ENCODE data around the gene DUSP9. TPM values are rescaled to one million over a fixed set of nuclear protein-coding genes. Genes with fewer than 3 reads are reported as not detected.
"Not testable (repeated sequence)": the region's sequence is repeated elsewhere in the genome, so short reads cannot be mapped to it uniquely, and the experiment has no call there.

The DUSP9 gene
- total RNA-seq, 4 donors from 2014 or later, result not detected

DNA sequence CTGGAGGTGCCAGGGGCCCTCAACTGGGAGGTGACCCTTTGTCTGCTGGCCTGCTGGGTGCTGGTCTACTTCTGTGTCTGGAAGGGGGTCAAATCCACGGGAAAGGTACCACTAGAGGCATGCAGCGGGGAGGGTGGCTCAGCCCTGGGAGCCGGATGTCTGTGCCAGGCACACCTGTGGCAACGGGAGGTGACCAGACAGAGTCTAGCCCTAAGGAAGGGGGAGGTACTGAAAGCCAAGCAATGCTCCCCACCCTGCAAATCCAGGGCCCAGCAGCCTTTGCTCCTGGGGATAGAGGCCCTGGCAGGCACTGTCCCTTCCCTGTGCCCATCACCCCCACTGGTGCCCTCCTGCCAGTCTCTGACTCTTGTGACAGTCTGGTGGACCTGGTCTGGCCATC lies 45.0 kb downstream of the DUSP9 start:
- H3K36me3 ChIP-seq, result peaks cover 0 to 9% of the 10 kb centered on the region in 2 donors
- in situ Hi-C loops (cut with MboI; ENCODE audit: low sequenced_read_pairs in 4 of 4), result no loop called here
- peaks cover 0 to 50% of the 10 kb centered on the region in 2 donors for H3K4me1 ChIP-seq
- intact Hi-C loops (cut with DNase I; ENCODE audit: low total_unique reads), result no loop called here
- peak in 1 of 2 donors; percentile 25 for DNase-seq
- H3K27me3 ChIP-seq, result no peaks in the 10 kb centered on the region
- ATAC-seq, result no peak
- no peak overlapping the region for H3K4me3 ChIP-seq
- TF ChIP-seq, protein P1, sequence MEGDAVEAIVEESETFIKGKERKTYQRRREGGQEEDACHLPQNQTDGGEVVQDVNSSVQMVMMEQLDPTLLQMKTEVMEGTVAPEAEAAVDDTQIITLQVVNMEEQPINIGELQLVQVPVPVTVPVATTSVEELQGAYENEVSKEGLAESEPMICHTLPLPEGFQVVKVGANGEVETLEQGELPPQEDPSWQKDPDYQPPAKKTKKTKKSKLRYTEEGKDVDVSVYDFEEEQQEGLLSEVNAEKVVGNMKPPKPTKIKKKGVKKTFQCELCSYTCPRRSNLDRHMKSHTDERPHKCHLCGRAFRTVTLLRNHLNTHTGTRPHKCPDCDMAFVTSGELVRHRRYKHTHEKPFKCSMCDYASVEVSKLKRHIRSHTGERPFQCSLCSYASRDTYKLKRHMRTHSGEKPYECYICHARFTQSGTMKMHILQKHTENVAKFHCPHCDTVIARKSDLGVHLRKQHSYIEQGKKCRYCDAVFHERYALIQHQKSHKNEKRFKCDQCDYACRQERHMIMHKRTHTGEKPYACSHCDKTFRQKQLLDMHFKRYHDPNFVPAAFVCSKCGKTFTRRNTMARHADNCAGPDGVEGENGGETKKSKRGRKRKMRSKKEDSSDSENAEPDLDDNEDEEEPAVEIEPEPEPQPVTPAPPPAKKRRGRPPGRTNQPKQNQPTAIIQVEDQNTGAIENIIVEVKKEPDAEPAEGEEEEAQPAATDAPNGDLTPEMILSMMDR (IDR thresholded peaks at IDR 0.05 in 4 of 5, conservative IDR thresholded peaks at IDR 0.05 in 1 of 5), result no peak
- TF ChIP-seq POLR2A (IDR thresholded peaks at IDR 0.05), result no peak
- peak overlapping the region; percentile 85 to 91 (median 90) for H3K27ac ChIP-seq
- no peaks in the 10 kb centered on the region for H3K9me3 ChIP-seq

DNA sequence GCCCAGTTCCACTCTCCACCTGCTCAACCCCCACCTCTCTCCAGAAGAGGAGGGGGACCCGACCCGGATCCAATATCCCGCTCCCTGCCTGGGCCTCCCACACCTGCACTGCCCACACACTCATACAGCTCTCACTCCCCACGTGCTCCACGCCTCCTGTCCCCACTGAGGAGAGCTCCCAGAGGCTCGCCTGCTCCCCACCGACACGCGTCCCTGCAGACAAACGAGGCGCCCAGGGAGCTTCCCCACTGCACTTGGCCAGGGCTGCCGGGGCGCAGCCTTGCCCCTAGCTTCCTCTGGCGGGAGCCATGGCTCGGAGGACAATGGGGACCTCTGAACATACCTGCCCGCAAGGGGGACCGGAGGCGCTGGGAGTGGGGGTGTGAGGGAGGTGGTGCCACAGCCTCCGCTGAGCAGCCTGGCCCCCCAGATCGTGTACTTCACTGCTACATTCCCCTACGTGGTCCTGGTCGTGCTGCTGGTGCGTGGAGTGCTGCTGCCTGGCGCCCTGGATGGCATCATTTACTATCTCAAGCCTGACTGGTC lies 45.7 kb downstream of the DUSP9 start:
- peak overlapping the region; percentile 85 to 91 (median 90) for H3K27ac ChIP-seq

GRCh38 chrX:153693216-153694086 lies 46.4 kb downstream of the DUSP9 start:
- H3K27ac ChIP-seq, result peak overlapping the region; percentile 85 to 91 (median 90)
- DNase-seq (peak in 1 of 2 donors; percentile 11), ATAC-seq (no peak)
- intact Hi-C loops (cut with DNase I; ENCODE audit: low total_unique reads), result no loop called here
- TF ChIP-seq, protein P1 (IDR thresholded peaks at IDR 0.05 in 4 of 5, conservative IDR thresholded peaks at IDR 0.05 in 1 of 5), result no peak
- TF ChIP-seq POLR2A (IDR thresholded peaks at IDR 0.05), result no peak
- no peak overlapping the region for H3K4me3 ChIP-seq
- in situ Hi-C loops (cut with MboI; ENCODE audit: low sequenced_read_pairs in 4 of 4), result no loop called here
- peaks cover 0 to 9% of the 10 kb centered on the region in 2 donors for H3K36me3 ChIP-seq
- H3K4me1 ChIP-seq, result peaks cover 0 to 48% of the 10 kb centered on the region in 2 donors
- no peaks in the 10 kb centered on the region for H3K9me3 ChIP-seq
- no peaks in the 10 kb centered on the region for H3K27me3 ChIP-seq

More for the DNA sequence above, 45.7 kb downstream of the DUSP9 start:
- no peak overlapping the region for H3K4me3 ChIP-seq
- no peaks in the 10 kb centered on the region for H3K27me3 ChIP-seq
- in situ Hi-C loops (cut with MboI; ENCODE audit: low sequenced_read_pairs in 4 of 4) (no loop called here), intact Hi-C loops (cut with DNase I; ENCODE audit: low total_unique reads) (no loop called here)
- no peaks in the 10 kb centered on the region for H3K9me3 ChIP-seq
- TF ChIP-seq, protein P1 (IDR thresholded peaks at IDR 0.05 in 4 of 5, conservative IDR thresholded peaks at IDR 0.05 in 1 of 5), result no peak
- TF ChIP-seq POLR2A (IDR thresholded peaks at IDR 0.05), result no peak
- ATAC-seq, result no peak
- DNase-seq, result peak in 1 of 2 donors; percentile 52
- H3K36me3 ChIP-seq, result peaks cover 0 to 9% of the 10 kb centered on the region in 2 donors
- peaks cover 0 to 46% of the 10 kb centered on the region in 2 donors for H3K4me1 ChIP-seq

DNA sequence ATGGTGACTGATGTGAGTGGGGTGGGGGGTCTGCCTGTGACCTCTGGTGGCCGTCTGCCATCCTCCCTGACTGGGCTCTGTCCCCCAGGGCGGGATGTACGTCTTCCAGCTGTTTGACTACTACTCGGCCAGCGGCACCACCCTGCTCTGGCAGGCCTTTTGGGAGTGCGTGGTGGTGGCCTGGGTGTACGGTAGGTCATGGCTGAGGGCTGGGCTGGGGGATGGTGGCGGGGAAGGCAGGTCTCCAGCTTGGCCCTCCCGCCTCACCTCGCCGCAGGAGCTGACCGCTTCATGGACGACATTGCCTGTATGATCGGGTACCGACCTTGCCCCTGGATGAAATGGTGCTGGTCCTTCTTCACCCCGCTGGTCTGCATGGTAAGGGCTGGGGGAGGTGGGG lies 47.3 kb downstream of the DUSP9 start:
- in situ Hi-C loops (cut with MboI; ENCODE audit: low sequenced_read_pairs in 4 of 4); intact Hi-C loops (cut with DNase I; ENCODE audit: low total_unique reads); H3K27me3 ChIP-seq; DNase-seq; H3K36me3 ChIP-seq; ATAC-seq; H3K9me3 ChIP-seq; H3K4me3 ChIP-seq: not testable (repeated sequence)
- H3K4me1 ChIP-seq, result peaks cover 0 to 56% of the 10 kb centered on the region in 2 donors
- peak overlapping the region; percentile 85 to 91 (median 90) for H3K27ac ChIP-seq

DNA sequence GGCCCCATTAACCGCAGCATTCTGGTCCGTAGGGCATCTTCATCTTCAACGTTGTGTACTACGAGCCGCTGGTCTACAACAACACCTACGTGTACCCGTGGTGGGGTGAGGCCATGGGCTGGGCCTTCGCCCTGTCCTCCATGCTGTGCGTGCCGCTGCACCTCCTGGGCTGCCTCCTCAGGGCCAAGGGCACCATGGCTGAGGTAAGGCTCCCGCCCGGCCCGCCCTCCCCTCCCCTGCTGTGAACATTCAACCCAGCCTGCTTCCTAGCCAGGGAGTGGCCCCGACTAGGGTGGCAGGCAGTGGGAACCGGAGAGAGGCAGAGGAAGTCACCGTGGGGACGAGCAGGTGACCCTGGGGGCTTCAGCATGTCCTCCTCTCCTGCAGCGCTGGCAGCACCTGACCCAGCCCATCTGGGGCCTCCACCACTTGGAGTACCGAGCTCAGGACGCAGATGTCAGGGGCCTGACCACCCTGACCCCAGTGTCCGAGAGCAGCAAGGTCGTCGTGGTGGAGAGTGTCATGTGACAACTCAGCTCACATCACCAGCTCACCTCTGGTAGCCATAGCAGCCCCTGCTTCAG lies 47.8 kb downstream of the DUSP9 start:
- in situ Hi-C loops (cut with MboI; ENCODE audit: low sequenced_read_pairs in 4 of 4), result no loop called here
- DNase-seq (no peak), ATAC-seq (no peak)
- H3K27ac ChIP-seq, result peak overlapping the region; percentile 85 to 91 (median 90)
- H3K4me3 ChIP-seq, result no peak overlapping the region
- intact Hi-C loops (cut with DNase I; ENCODE audit: low total_unique reads), result no loop called here
- no peaks in the 10 kb centered on the region for H3K27me3 ChIP-seq
- peaks cover 0 to 58% of the 10 kb centered on the region in 2 donors for H3K4me1 ChIP-seq
- no peaks in the 10 kb centered on the region for H3K9me3 ChIP-seq
- TF ChIP-seq, protein P1 (IDR thresholded peaks at IDR 0.05 in 4 of 5, conservative IDR thresholded peaks at IDR 0.05 in 1 of 5), result no peak
- no peak for TF ChIP-seq POLR2A (IDR thresholded peaks at IDR 0.05)
- H3K36me3 ChIP-seq, result peaks cover 0 to 9% of the 10 kb centered on the region in 2 donors
